ENCODE measurements around the gene TUG1. TPM values are rescaled to one million over a fixed set of nuclear protein-coding genes. Genes with fewer than 3 reads are reported as not detected.

Gene TUG1
- total and polyA plus RNA-seq, 10 of the 15 experiments (the other 5 are each of a cell fraction or from before 2014, with no cell fraction given), result 19.3 to 116 (median 54.9) TPM

DNA sequence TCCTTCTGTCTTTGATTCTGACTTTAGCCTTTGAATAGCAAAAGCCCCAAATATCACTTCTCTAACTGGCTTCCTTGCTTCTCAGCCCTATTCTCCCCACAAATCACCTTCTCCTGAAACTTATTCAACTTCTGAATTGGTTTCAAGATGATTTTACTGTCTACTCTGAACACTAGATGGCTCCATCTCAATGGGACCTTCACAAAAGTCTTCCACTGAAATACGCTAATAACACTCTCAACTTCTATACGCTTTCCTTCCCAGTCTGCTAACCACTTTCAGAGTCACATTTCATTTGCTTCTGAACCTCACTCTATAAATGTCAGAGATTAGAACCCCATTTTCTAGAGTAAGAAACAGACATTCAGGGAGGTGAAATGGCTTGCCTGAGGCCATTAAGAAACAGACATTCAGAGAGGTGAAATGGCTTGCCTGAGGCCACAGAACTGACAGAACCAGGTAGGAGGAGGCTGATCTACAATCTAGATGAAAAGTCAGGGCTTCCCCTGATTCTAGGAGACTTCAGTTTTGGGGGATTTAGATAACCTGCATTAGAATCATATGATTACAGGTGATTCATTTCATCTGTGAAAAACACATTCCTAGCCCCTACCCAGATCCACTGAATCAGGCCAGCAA lies 21.1 kb upstream of the TUG1 start:
- no TSS peak for BruUV-seq (replicated peaks)
- no peak overlapping the region for H3K9ac ChIP-seq (ENCODE audit: control insufficient read depth, insufficient read depth, low read length)
- 100% methylated on average over 2 of the region's 2 CpGs for WGBS (ENCODE audit: insufficient coverage, insufficient replicate concordance, low lambda C conversion rate, missing lambda C conversion rate)

More for the DNA sequence above, 21.1 kb upstream of the TUG1 start:
- RAD21 ChIA-PET (ENCODE audit: unreplicated experiment), result no interaction called here
- ATAC-seq (0 out of 3 replicates have a peak, but pooled peaks have one; percentile 31), FAIRE-seq (no peak), DNase-seq (ENCODE audit: low read depth, low spot score) (no peak)
- in situ Hi-C loops (cut with MboI), result no loop called here
- Histone ChIP-seq H2AFZ (ENCODE audit: control insufficient read depth, low read depth, low read length) (no peak overlapping the region), H3K9me3 (replicated peaks; ENCODE audit: control insufficient read depth, insufficient read depth, low read length) (no peaks in the 10 kb centered on the region), H3K36me3 (ENCODE audit: control insufficient read depth in 2 of 2, insufficient read depth in 2 of 2, low read length in 1 of 2) (peaks cover 5 to 29% of the 10 kb centered on the region in 2 experiments), H3K27me3 (replicated peaks in 1 of 2; ENCODE audit: control insufficient read depth in 2 of 2, insufficient read depth in 2 of 2, low read length in 1 of 2) (no peaks in the 10 kb centered on the region), H3K27ac (ENCODE audit: control insufficient read depth, insufficient read depth) (no peak overlapping the region), H3K79me2 (ENCODE audit: control insufficient read depth, insufficient read depth, low read length) (no peaks in the 10 kb centered on the region), H3K4me1 (ENCODE audit: control insufficient read depth, insufficient read depth, low read length) (no peaks in the 10 kb centered on the region), H3K4me3 (no peak overlapping the region), H3K4me2 (ENCODE audit: control insufficient read depth, insufficient read depth) (no peak overlapping the region), H4K20me1 (ENCODE audit: control insufficient read depth, insufficient read depth) (no peaks in the 10 kb centered on the region)
- POLR2A ChIA-PET, result interaction anchor here (0.6 kb wide), 1 partner anchor 59 kb away, joined by 5 read pairs; no protein-coding TSS in a partner anchor
- CTCF ChIA-PET, result interaction anchor here (1.5 to 3.4 kb wide), 2 partner anchors 20 to 137 kb away, joined by 4 to 32 read pairs; no protein-coding TSS in a partner anchor
- SMC1A ChIA-PET (ENCODE audit: uncharacterized antibody, unreplicated experiment), result interaction anchor here (1.0 kb wide), 2 partner anchors 137 to 279 kb away, joined by 3 to 4 read pairs; no protein-coding TSS in a partner anchor
- TF ChIP-seq SMC3 (IDR thresholded peaks at IDR 0.05; ENCODE audit: borderline replicate concordance, low read length) (peak; percentile 61; the same call in 1 of the 2 replicates), RAD21 (IDR thresholded peaks at IDR 0.05; ENCODE audit: insufficient read depth, low read depth, low read length) (peak; percentile 49)
- TF ChIP-seq, protein P1, sequence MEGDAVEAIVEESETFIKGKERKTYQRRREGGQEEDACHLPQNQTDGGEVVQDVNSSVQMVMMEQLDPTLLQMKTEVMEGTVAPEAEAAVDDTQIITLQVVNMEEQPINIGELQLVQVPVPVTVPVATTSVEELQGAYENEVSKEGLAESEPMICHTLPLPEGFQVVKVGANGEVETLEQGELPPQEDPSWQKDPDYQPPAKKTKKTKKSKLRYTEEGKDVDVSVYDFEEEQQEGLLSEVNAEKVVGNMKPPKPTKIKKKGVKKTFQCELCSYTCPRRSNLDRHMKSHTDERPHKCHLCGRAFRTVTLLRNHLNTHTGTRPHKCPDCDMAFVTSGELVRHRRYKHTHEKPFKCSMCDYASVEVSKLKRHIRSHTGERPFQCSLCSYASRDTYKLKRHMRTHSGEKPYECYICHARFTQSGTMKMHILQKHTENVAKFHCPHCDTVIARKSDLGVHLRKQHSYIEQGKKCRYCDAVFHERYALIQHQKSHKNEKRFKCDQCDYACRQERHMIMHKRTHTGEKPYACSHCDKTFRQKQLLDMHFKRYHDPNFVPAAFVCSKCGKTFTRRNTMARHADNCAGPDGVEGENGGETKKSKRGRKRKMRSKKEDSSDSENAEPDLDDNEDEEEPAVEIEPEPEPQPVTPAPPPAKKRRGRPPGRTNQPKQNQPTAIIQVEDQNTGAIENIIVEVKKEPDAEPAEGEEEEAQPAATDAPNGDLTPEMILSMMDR (IDR thresholded peaks at IDR 0.05 in 2 of 3, conservative IDR thresholded peaks at IDR 0.05 in 1 of 3; ENCODE audit: control insufficient read depth in 2 of 3, extremely low read depth in 1 of 3, insufficient read depth in 1 of 3, low read depth in 3 of 3, low read length in 3 of 3), result peak; percentile 23 to 50 (median 38); a peak in 4 of 6 replicates
- TF ChIP-seq, protein P2, sequence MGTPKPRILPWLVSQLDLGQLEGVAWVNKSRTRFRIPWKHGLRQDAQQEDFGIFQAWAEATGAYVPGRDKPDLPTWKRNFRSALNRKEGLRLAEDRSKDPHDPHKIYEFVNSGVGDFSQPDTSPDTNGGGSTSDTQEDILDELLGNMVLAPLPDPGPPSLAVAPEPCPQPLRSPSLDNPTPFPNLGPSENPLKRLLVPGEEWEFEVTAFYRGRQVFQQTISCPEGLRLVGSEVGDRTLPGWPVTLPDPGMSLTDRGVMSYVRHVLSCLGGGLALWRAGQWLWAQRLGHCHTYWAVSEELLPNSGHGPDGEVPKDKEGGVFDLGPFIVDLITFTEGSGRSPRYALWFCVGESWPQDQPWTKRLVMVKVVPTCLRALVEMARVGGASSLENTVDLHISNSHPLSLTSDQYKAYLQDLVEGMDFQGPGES (IDR thresholded peaks at IDR 0.05), result no peak
- TF ChIP-seq, protein P3, sequence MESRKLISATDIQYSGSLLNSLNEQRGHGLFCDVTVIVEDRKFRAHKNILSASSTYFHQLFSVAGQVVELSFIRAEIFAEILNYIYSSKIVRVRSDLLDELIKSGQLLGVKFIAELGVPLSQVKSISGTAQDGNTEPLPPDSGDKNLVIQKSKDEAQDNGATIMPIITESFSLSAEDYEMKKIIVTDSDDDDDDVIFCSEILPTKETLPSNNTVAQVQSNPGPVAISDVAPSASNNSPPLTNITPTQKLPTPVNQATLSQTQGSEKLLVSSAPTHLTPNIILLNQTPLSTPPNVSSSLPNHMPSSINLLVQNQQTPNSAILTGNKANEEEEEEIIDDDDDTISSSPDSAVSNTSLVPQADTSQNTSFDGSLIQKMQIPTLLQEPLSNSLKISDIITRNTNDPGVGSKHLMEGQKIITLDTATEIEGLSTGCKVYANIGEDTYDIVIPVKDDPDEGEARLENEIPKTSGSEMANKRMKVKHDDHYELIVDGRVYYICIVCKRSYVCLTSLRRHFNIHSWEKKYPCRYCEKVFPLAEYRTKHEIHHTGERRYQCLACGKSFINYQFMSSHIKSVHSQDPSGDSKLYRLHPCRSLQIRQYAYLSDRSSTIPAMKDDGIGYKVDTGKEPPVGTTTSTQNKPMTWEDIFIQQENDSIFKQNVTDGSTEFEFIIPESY (IDR thresholded peaks at IDR 0.05), result peak; percentile 55; the same call in 1 of the 2 replicates
- TF ChIP-seq, protein P4, sequence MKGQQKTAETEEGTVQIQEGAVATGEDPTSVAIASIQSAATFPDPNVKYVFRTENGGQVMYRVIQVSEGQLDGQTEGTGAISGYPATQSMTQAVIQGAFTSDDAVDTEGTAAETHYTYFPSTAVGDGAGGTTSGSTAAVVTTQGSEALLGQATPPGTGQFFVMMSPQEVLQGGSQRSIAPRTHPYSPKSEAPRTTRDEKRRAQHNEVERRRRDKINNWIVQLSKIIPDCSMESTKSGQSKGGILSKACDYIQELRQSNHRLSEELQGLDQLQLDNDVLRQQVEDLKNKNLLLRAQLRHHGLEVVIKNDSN (IDR thresholded peaks at IDR 0.05; ENCODE audit: borderline replicate concordance, extremely low read length, insufficient read depth, low read depth, low read length), result no peak
- TF ChIP-seq, protein P5, sequence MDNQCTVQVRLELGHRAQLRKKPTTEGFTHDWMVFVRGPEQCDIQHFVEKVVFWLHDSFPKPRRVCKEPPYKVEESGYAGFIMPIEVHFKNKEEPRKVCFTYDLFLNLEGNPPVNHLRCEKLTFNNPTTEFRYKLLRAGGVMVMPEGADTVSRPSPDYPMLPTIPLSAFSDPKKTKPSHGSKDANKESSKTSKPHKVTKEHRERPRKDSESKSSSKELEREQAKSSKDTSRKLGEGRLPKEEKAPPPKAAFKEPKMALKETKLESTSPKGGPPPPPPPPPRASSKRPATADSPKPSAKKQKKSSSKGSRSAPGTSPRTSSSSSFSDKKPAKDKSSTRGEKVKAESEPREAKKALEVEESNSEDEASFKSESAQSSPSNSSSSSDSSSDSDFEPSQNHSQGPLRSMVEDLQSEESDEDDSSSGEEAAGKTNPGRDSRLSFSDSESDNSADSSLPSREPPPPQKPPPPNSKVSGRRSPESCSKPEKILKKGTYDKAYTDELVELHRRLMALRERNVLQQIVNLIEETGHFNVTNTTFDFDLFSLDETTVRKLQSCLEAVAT (IDR thresholded peaks at IDR 0.05), result peak; percentile 70
- intact Hi-C loops (cut with micrococcal nuclease; ENCODE audit: unreplicated experiment), result loop anchor here (1.0 to 10.0 kb wide), 2 partner anchors 135 to 287 kb away; no protein-coding TSS in a partner anchor
